Measurements from ENCODE around the gene HDAC11.

GRCh38 chr3:13483286-13483685 is 3.2 kb downstream of the HDAC11 start:
- TF ChIP-seq CTCF (IDR thresholded peaks at IDR 0.05; ENCODE audit: low read length) (no peak), EZH2phosphoT487 (IDR thresholded peaks at IDR 0.05; ENCODE audit: low read length) (no peak)

Measured in MM.1S (cell line).